GM11168 (cell line): Measurements from ENCODE around the gene HEXD.
"Not testable (repeated sequence)": the region's sequence is repeated elsewhere in the genome, so short reads cannot be mapped to it uniquely, and the experiment has no call there.

Source experiments
- in situ Hi-C: fragments of 300-500 bp; cut with MboI; formaldehyde crosslinking; loops from one replicate; pipeline ENCODE4 v1.12.0; 2022; ENCODE audit warnings: low sequenced_read_pairs; ENCODE audit not compliant: unreplicated experiment

The HEXD gene

GRCh38 chr17:82450357-82451106 is 32.4 kb downstream of the HEXD start, which contains the start of gene CYBC1:
TSS of gene CYBC1 (minus strand) at chr17:82450752. CDS start at chr17:82449254, 1,498 bp downstream.
- in situ Hi-C loops = no loop called here

- in situ Hi-C loops = no loop called here
Measured at GRCh38 chr17:82452162-82452561, 34.0 kb downstream of the HEXD start.

DNA sequence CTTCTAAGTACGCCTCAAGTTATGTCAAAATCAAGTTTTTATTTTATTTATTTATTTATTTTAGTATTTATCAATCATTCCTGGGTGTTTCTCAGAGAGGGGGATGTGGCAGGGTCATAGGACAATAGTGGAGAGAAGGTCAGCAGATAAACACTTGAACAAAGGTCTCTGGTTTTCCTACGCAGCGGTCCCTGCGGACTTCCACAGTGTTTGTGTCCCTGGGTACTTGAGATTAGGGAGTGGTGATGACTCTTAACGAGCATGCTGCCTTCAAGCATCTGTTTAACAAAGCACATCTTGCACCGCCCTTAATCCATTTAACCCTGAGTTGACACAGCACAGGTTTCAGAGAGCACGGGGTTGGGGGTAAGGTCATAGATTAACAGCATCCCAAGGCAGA is 35.0 kb downstream of the HEXD start:
- in situ Hi-C loops = not testable (repeated sequence)

GRCh38 chr17:82453706-82454105 is 35.6 kb downstream of the HEXD start:
- in situ Hi-C loops = not testable (repeated sequence)

GRCh38 chr17:82457073-82457928 is 39.2 kb downstream of the HEXD start:
- in situ Hi-C loops = no loop called here

- in situ Hi-C loops = no loop called here
Measured at GRCh38 chr17:82457929-82458178, 39.7 kb downstream of the HEXD start.

DNA sequence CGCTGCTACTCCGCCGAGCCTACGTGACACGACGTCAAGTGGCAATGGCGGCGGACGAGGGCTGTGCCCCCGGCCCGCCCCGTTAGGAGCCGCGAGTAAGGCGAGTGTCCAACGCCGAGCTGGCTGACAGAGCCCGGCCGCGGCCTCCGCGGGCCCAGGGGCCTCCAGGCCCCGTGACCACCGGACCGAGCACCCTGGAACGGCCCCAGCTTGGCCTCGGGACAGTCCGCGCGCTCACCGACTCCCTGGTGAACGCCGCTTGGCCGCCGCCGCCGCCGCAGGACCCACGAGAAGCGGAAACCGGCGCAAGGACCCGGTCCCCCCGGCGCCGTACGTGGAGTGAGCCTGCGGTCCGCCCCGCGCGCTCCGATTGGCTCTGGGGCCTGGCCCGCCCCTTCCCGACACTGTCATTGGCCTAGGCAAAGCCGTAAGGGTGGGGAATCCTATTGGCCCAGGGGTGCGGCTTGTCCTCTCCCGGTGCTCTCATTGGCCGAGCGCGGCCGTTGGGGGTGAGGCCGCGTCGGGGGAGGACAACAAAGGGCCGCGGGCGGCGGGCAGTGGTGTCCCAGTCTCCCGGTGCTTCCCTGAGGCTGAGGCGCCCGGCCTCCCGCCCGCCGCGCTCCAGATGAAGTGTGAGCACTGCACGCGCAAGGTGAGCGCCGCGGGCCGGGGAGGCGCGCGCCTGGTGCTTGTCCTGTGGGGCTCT is 40.2 kb downstream of the HEXD start, which contains the start of gene NARF:
Gene NARF (plus strand): TSS at position 563 of the 706 bp plus-strand sequence. CDS start 63 bp downstream, at position 626.
- in situ Hi-C loops = no loop called here

DNA sequence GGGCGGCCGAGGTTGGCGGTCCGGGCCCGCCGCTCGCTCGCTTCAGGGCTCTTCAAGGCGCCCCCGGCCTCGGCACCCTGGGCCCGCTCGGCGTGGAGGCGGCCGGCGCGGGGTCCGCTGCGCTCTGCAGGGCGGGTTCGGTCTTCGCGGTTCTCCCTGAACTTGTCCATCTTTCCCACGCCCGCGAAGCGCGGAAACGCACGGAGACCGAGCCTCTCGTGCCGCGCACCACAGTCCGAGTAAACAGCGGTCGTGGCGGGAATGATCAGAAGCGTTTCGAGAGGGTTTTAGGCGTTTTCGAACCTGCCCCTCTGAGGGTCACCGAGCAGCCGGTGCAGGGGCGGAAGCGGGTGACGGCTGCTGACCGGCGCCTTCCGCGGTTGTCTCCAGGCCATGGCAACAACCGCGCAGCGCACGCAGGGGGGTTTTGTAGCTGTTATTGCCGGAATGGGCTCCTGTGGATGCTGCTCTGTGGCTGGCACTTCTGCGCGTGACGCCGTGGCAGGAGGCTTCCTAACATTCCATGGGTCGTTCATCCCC is 40.8 kb downstream of the HEXD start:
- in situ Hi-C loops = no loop called here

GRCh38 chr17:82459936-82460335 is 41.8 kb downstream of the HEXD start:
- in situ Hi-C loops = not testable (repeated sequence)

- in situ Hi-C loops = no loop called here
Measured at GRCh38 chr17:82461827-82462524, 43.8 kb downstream of the HEXD start.

GRCh38 chr17:82463391-82463790 is 45.2 kb downstream of the HEXD start:
- in situ Hi-C loops = no loop called here

DNA sequence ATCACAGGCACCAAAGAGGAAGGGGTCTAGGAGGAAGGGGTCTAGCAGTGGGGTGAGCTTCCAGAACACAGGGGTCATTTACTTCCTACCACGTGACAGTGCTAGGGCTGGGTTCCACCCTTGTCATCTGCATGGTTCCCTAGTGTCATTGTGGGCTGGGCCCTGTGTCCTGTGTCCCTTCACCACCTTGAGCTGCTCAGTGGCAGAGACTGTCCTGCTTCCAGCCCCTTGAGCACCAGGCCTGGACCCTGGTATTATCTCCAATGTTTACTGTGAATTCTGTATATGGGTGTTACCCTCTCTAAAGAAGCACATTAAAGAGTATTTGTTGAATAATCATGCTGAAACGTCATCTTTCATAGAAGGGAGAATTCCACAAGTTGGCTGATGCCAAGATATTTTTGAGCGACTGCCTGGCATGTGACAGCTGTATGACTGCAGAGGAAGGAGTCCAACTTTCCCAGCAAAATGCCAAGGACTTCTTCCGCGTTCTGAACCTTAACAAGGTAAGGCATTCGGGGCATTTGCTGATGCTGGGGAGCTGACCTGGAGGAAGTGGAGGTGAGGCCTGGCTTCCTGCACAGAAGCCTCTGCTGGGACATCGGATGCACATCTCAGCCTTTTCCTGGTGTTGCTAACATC is 45.9 kb downstream of the HEXD start:
- in situ Hi-C loops = no loop called here

- in situ Hi-C loops = no loop called here
Measured at GRCh38 chr17:82464567-82464929, 46.4 kb downstream of the HEXD start.

DNA sequence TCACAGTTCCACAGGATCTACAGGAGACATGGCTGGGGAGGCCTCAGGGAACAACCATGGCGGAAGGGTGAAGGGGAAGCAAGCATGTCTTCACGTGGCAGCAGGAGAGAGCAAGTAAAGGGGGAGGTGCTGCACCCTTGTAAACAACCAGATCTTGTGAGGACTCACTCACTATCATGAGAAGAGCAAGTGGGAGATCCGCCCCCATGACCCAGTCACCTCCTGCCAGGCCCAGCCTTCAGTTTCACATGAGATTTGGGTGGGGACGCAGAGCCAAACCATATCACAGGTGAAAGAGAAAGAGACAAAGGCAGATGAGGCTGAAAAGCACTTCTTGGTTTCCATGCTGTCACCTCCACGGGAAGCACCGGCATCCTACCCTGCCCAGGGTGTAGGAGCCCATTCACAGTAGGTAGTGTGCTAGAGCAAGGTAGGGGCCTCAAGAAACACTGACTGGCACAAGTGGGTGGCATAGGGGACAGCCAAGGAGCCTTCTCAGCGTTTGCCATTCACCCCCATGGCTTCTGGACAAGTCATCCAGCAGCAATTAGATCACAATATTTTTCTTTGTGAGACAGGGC is 47.0 kb downstream of the HEXD start:
- in situ Hi-C loops = no loop called here

GRCh38 chr17:82468692-82469091 is 50.5 kb downstream of the HEXD start:
- in situ Hi-C loops = no loop called here

GRCh38 chr17:82470065-82470464 is 51.9 kb downstream of the HEXD start:
- in situ Hi-C loops = no loop called here

DNA sequence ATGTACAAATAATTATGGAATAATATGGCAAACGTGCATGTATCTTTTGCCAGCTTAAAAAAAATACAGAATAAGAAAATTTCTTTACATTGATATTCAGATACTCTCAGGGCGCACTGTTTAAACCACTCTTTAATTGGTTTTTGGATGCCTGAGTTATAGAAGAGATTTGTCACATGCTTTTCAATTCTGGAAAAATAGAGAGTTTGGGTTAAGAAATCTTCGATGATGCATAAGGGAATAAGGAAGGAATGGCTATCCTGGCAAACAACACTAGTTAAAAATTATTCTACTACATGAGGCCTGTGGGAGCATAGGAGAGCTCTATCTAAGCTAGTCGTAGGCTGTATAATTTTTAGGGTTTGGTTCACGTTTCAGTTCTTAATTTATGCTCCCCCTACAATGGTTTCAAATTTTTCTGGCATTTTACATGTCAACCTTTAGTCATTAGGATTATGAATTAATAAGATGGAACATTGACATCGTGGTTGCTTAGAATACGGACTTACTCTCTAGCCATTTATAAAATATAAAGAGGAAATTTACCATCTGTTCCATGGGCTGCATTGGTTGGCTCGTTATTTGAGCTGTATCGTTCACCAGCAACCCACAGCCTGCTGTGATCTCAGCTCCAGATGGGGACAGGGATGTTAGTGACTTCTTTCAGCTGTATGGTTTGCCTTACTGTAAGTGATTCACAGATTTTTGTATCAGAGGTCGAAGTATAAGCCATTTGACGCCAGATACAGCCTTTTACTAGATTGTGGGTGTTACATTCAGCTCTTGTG is 56.3 kb downstream of the HEXD start:
- in situ Hi-C loops = no loop called here

- in situ Hi-C loops = no loop called here
Measured at GRCh38 chr17:82475458-82475857, 57.3 kb downstream of the HEXD start.

DNA sequence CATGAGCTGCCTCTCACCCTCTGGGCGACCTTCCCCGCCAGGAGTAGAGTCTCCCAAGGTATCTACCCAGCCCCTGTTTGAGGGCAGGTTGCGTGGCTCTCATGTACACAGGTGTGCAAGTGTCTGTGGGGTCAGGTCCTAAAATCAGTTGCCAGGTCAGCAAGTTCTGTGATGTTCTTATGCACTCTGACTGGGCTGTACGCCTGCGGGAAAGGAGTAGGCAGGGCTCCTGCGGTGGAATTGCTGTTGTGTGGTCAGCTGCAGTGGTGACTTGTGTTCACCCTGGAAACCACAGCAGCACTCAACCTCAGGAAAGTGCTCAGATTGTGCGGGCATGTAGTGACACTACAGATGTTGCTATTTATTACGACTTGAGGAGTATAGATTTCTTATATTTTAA is 59.8 kb downstream of the HEXD start:
- in situ Hi-C loops = no loop called here
